ENCODE measurements around the gene GATA1.

GATA1 gene

GRCh38 chrX:48761674-48762471 is 24.5 kb upstream of the GATA1 start, which contains the start of gene GLOD5:
GLOD5 (plus strand) TSS chrX:48761747; CDS start chrX:48761791, 44 bp downstream.
- H3K4me3 ChIP-seq (ENCODE audit: low read depth, low read length) = no peak within 1 kb of the TSS
- ChIA-PET POLR2A (no interaction called here), CTCF (no interaction called here)
- no peak for DNase-seq (ENCODE audit: low read depth, low spot score)
- TF ChIP-seq, protein P1, sequence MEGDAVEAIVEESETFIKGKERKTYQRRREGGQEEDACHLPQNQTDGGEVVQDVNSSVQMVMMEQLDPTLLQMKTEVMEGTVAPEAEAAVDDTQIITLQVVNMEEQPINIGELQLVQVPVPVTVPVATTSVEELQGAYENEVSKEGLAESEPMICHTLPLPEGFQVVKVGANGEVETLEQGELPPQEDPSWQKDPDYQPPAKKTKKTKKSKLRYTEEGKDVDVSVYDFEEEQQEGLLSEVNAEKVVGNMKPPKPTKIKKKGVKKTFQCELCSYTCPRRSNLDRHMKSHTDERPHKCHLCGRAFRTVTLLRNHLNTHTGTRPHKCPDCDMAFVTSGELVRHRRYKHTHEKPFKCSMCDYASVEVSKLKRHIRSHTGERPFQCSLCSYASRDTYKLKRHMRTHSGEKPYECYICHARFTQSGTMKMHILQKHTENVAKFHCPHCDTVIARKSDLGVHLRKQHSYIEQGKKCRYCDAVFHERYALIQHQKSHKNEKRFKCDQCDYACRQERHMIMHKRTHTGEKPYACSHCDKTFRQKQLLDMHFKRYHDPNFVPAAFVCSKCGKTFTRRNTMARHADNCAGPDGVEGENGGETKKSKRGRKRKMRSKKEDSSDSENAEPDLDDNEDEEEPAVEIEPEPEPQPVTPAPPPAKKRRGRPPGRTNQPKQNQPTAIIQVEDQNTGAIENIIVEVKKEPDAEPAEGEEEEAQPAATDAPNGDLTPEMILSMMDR (IDR thresholded peaks at IDR 0.05; ENCODE audit: insufficient read depth, low read length, missing control alignments) = peak; percentile 6

DNA sequence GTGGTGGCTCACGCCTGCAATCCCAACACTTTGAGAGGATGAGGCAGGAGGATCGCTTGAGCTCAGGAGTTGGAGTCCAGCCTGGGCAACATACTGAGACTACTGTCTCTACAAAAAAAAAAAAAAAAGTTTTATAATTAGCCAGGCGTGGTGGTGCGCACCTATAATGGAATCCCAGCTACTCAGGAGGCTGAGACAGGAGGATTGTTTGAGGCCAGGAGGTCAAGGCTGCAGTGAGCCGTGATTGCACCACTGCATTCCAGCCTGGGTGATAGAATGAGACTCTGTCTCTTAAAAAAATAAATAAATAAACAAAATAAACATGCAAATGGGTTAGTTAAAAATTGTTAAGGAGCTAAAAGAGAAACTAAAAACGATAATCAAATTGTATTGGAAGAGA is 17.2 kb upstream of the GATA1 start:
- POLR2A ChIA-PET = no interaction called here

GRCh38 chrX:48770296-48770695 is 16.1 kb upstream of the GATA1 start:
- DNase-seq (ENCODE audit: low read depth, low spot score) = no peak
- POLR2A ChIA-PET = no interaction called here
- CTCF ChIA-PET = no interaction called here
- TF ChIP-seq, protein P1 (IDR thresholded peaks at IDR 0.05; ENCODE audit: insufficient read depth, low read length, missing control alignments) = no peak
- H3K4me3 ChIP-seq (ENCODE audit: low read depth, low read length) = no peak overlapping the region

More for the DNA sequence above, 17.2 kb upstream of the GATA1 start:
- no peak overlapping the region for H3K4me3 ChIP-seq (ENCODE audit: low read depth, low read length)
- CTCF ChIA-PET = no interaction called here
- TF ChIP-seq, protein P1 (IDR thresholded peaks at IDR 0.05; ENCODE audit: insufficient read depth, low read length, missing control alignments) = no peak
- DNase-seq (ENCODE audit: low read depth, low spot score) = no peak

DNA sequence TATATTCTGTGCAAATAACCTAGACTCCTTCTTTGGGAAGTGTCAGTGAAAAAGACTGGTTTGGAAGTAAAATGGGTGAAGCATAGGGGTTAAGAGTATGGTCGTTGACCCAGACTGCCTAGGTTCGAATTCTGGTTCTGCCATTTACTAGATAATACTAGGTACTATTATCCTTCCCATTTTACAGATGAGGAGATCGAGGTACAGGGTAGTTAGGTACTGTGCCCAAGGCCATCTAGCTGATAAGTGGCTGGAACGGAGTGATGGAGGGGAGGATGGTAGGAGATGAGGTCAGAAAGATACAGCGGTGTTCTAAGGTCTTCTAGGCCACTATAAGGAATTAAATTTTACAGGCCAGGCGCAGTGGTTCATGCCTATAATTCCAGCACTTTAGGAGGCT is 13.8 kb upstream of the GATA1 start:
- CTCF ChIA-PET = no interaction called here
- POLR2A ChIA-PET = no interaction called here
- TF ChIP-seq, protein P1 (IDR thresholded peaks at IDR 0.05; ENCODE audit: insufficient read depth, low read length, missing control alignments) = no peak
- no peak overlapping the region for H3K4me3 ChIP-seq (ENCODE audit: low read depth, low read length)
- no peak for DNase-seq (ENCODE audit: low read depth, low spot score)

- ChIA-PET CTCF (no interaction called here), POLR2A (no interaction called here)
- H3K4me3 ChIP-seq (ENCODE audit: low read depth, low read length) = no peak overlapping the region
- DNase-seq (ENCODE audit: low read depth, low spot score) = no peak
- TF ChIP-seq, protein P1 (IDR thresholded peaks at IDR 0.05; ENCODE audit: insufficient read depth, low read length, missing control alignments) = no peak
Measured at GRCh38 chrX:48776818-48777439, 9.5 kb upstream of the GATA1 start.

GRCh38 chrX:48779399-48779798 is 7.0 kb upstream of the GATA1 start:
- TF ChIP-seq, protein P1 (IDR thresholded peaks at IDR 0.05; ENCODE audit: insufficient read depth, low read length, missing control alignments) = no peak
- ChIA-PET CTCF (no interaction called here), POLR2A (no interaction called here)
- H3K4me3 ChIP-seq (ENCODE audit: low read depth, low read length) = no peak overlapping the region
- no peak for DNase-seq (ENCODE audit: low read depth, low spot score)
